Measurements from ENCODE around the gene NTMT2.

NTMT2 gene

DNA sequence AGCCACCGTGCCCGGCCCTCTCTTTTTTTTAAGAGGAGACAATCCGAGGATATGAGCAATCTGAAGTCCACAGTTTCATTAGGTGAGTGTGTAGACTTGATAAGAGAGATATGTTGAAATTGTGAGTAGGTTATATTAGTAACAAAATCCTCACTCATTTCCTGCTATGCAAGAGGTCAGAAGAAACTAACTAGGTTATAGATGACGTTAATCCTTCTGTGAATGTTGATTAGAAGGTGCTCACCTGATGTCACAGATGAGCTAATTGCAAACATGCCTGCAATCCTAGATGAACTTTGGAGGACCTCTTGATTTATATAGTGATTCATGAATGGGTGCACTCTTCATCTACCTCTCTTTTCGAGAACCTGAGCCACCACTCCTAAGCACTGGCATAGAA is 29.3 kb downstream of the NTMT2 start (continued):
- no peak for TF ChIP-seq ZNF23 (tag by site-specific recombination; IDR thresholded peaks at IDR 0.05; ENCODE audit: borderline replicate concordance)

DNA sequence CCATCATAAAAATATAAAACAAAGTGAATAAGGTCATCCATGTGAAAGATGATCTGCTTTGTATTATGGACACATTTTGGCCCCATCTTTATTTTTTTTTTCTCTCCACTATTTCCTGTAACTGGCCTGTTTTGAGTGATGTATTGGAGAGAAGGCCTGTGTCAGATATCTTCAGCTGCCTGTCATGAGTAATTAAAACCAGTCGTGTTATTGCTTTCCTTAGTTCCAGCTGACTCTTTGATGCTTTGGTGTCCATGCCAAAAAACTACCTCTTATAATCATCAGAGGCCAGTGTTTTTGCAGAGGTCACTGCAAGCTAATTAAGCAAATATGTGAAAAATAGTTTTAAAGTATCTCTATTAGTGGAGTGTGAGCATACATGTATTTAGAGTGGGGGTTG is 29.7 kb downstream of the NTMT2 start:
- TF ChIP-seq, protein P1, sequence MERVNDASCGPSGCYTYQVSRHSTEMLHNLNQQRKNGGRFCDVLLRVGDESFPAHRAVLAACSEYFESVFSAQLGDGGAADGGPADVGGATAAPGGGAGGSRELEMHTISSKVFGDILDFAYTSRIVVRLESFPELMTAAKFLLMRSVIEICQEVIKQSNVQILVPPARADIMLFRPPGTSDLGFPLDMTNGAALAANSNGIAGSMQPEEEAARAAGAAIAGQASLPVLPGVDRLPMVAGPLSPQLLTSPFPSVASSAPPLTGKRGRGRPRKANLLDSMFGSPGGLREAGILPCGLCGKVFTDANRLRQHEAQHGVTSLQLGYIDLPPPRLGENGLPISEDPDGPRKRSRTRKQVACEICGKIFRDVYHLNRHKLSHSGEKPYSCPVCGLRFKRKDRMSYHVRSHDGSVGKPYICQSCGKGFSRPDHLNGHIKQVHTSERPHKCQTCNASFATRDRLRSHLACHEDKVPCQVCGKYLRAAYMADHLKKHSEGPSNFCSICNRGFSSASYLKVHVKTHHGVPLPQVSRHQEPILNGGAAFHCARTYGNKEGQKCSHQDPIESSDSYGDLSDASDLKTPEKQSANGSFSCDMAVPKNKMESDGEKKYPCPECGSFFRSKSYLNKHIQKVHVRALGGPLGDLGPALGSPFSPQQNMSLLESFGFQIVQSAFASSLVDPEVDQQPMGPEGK (tag by site-specific recombination; IDR thresholded peaks at IDR 0.05) = no peak
- no peak for TF ChIP-seq ZNF248 (tag by site-specific recombination; IDR thresholded peaks at IDR 0.05)
- no peak for TF ChIP-seq ZNF394 (tag by site-specific recombination; IDR thresholded peaks at IDR 0.05; ENCODE audit: borderline replicate concordance)
- TF ChIP-seq ZNF157 (tag by site-specific recombination; IDR thresholded peaks at IDR 0.05) = no peak
- TF ChIP-seq ZXDB (tag by site-specific recombination; IDR thresholded peaks at IDR 0.05) = no peak
- TF ChIP-seq, protein P2, sequence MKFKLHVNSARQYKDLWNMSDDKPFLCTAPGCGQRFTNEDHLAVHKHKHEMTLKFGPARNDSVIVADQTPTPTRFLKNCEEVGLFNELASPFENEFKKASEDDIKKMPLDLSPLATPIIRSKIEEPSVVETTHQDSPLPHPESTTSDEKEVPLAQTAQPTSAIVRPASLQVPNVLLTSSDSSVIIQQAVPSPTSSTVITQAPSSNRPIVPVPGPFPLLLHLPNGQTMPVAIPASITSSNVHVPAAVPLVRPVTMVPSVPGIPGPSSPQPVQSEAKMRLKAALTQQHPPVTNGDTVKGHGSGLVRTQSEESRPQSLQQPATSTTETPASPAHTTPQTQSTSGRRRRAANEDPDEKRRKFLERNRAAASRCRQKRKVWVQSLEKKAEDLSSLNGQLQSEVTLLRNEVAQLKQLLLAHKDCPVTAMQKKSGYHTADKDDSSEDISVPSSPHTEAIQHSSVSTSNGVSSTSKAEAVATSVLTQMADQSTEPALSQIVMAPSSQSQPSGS (tag by site-specific recombination; IDR thresholded peaks at IDR 0.05; ENCODE audit: low read depth) = no peak
- no peak for TF ChIP-seq GLIS2 (tag by site-specific recombination; IDR thresholded peaks at IDR 0.05)
- TF ChIP-seq ZBTB48 (tag by site-specific recombination; IDR thresholded peaks at IDR 0.05) = no peak
- no peak for TF ChIP-seq ZNF521 (tag by site-specific recombination; IDR thresholded peaks at IDR 0.05)
- no peak for TF ChIP-seq ZNF48 (tag by site-specific recombination; IDR thresholded peaks at IDR 0.05)
- no peak for TF ChIP-seq ZNF747 (tag by site-specific recombination; IDR thresholded peaks at IDR 0.05)
- no peak for TF ChIP-seq REPIN1 (tag by site-specific recombination; IDR thresholded peaks at IDR 0.05; ENCODE audit: low read depth)
- no peak for TF ChIP-seq BCL11A (tag by site-specific recombination; IDR thresholded peaks at IDR 0.05; ENCODE audit: low read depth)
- TF ChIP-seq ZNF654 (tag by site-specific recombination; IDR thresholded peaks at IDR 0.05; ENCODE audit: low read depth) = no peak
- TF ChIP-seq KLF7 (tag by site-specific recombination; IDR thresholded peaks at IDR 0.05; ENCODE audit: borderline replicate concordance) = no peak
- TF ChIP-seq ZIC2 (tag by site-specific recombination; IDR thresholded peaks at IDR 0.05) = no peak
- no peak for TF ChIP-seq WT1 (tag by site-specific recombination; IDR thresholded peaks at IDR 0.05)
- TF ChIP-seq ZNF341 (tag by site-specific recombination; IDR thresholded peaks at IDR 0.05; ENCODE audit: low read depth) = no peak
- TF ChIP-seq ZNF701 (tag by site-specific recombination; IDR thresholded peaks at IDR 0.05) = no peak
- ChIA-PET CTCF (no interaction called here), POLR2A (no interaction called here)
- Histone ChIP-seq H3K9me3 (ENCODE audit: control insufficient read depth, insufficient read depth, low read depth, low read length) (no peaks in the 10 kb centered on the region), H3K36me3 (ENCODE audit: control insufficient read depth in 2 of 2, insufficient read depth in 1 of 2, low read length in 2 of 2) (no peaks in the 10 kb centered on the region), H3K27ac (ENCODE audit: extremely low read depth, low read depth, low read length) (no peak overlapping the region), H3K4me1 (ENCODE audit: control insufficient read depth, insufficient read depth, low read length) (no peaks in the 10 kb centered on the region), H3K4me3 (ENCODE audit: low read depth, low read length) (no peak overlapping the region)

DNA sequence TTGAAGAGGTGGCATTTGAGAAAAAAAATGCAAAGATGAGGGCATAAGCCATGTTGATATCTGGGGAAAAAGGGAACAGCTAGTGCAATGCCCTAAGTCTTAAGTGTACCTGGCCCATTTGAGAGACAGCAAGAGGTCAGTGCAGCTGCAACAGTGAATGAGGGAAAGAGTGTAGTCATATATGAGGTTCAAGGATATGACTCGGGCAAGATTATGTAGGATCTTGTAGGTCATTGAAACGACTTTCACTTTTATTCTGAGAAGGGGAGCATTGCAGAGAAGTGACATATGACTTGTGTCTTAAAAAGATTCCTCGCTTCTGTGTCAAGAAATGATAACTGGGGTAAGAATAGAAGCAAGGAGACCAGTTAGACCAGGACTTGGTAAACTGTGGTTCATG is 31.0 kb downstream of the NTMT2 start:
- ChIA-PET POLR2A (no interaction called here), CTCF (interaction anchor here (0.6 kb wide), 1 partner anchor 23 kb away, joined by 5 read pairs; no protein-coding TSS in a partner anchor)
- Histone ChIP-seq H3K9me3 (ENCODE audit: control insufficient read depth, insufficient read depth, low read depth, low read length) (no peaks in the 10 kb centered on the region), H3K27ac (ENCODE audit: extremely low read depth, low read depth, low read length) (no peak overlapping the region), H3K4me1 (ENCODE audit: control insufficient read depth, insufficient read depth, low read length) (no peaks in the 10 kb centered on the region), H3K4me3 (ENCODE audit: low read depth, low read length) (no peak overlapping the region), H3K36me3 (ENCODE audit: control insufficient read depth in 2 of 2, insufficient read depth in 1 of 2, low read length in 2 of 2) (no peaks in the 10 kb centered on the region)
- TF ChIP-seq, protein P3, sequence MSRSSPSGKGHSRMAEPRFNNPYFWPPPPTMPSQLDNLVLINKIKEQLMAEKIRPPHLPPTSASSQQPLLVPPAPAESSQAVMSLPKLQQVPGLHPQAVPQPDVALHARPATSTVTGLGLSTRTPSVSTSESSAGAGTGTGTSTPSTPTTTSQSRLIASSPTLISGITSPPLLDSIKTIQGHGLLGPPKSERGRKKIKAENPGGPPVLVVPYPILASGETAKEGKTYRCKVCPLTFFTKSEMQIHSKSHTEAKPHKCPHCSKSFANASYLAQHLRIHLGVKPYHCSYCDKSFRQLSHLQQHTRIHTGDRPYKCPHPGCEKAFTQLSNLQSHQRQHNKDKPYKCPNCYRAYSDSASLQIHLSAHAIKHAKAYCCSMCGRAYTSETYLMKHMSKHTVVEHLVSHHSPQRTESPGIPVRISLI (tag by site-specific recombination; IDR thresholded peaks at IDR 0.05) = no peak
- TF ChIP-seq ZNF473 (tag by site-specific recombination; IDR thresholded peaks at IDR 0.05) = no peak
